T-cell (primary cell): Measurements from ENCODE around the gene TTC12. TPM values are rescaled to one million over a fixed set of nuclear protein-coding genes. Genes with fewer than 3 reads are reported as not detected.

Source experiments
- ATAC-seq, 4 experiments: fragments of 200-7000 bp in 3 of 4; fragments of 150-1000 bp in 1 of 4; cut with Tn5 transposase; replicated peaks in 1 of 4; 1 replicate in 3 of 4; 2 replicates in 1 of 4; pipeline ENCODE4 v1.10.0; 2021; ENCODE audit warnings: moderate library complexity in 3 of 4, mild to moderate bottlenecking in 2 of 4, moderate number of reproducible peaks in 1 of 4
- CTCF ChIA-PET, 2 donors: fragments of 300-600 bp; sonication (Branson Sonifier 250); formaldehyde crosslinking; loops; one replicate each; lab custom pipeline; 2022; ENCODE audit warnings: antibody characterized with exemption in 2 of 2; lab: Charles Lee
- POLR2A ChIA-PET, 2 donors: fragments of 300-600 bp; sonication (Branson Sonifier 250); formaldehyde crosslinking; loops; one replicate each; lab custom pipeline; 2022; ENCODE audit warnings: antibody characterized with exemption in 2 of 2; lab: Charles Lee
- DNase-seq, 35 experiments: peaks; one replicate each; pipeline versions ENCODE4 v3.0.0 to v3.0.0-alpha.2; 2013 to 2023
- H3K27ac ChIP-seq: one replicate; pipeline ENCODE4 v1.5.1; 2013; ENCODE audit warnings: low read length
- H3K27me3 ChIP-seq, 2 experiments: replicated peaks in 1 of 2; 1 replicate in 1 of 2; 2 replicates in 1 of 2; pipeline versions ENCODE4 v1.6.1 to v1.7.0; 2013; ENCODE audit warnings: low read length in 1 of 2, mixed read lengths in 1 of 2; ENCODE audit not compliant: control insufficient read depth in 2 of 2, insufficient read depth in 2 of 2; ENCODE audit errors: extremely low read depth in 1 of 2
- H3K36me3 ChIP-seq, 2 donors: 1 replicate in 1 of 2; 2 replicates in 1 of 2; pipeline versions ENCODE4 v1.6.1 to v1.7.0; 2013; ENCODE audit warnings: low read length in 1 of 2; ENCODE audit not compliant: control insufficient read depth in 2 of 2, insufficient read depth in 1 of 2; ENCODE audit errors: extremely low read depth in 1 of 2
- H3K4me1 ChIP-seq, 2 experiments: 1 replicate in 1 of 2; 2 replicates in 1 of 2; pipeline versions ENCODE4 v1.6.1 to v1.7.0; 2013; ENCODE audit warnings: low read length in 2 of 2, mixed read lengths in 1 of 2; ENCODE audit not compliant: insufficient read depth in 2 of 2, control insufficient read depth in 1 of 2; ENCODE audit errors: extremely low read depth in 1 of 2
- H3K4me3 ChIP-seq, 2 donors: 1 replicate in 1 of 2; 2 replicates in 1 of 2; pipeline versions ENCODE4 v1.5.1 to v1.7.0; 2013; ENCODE audit warnings: mild to moderate bottlenecking in 2 of 2, low read length in 1 of 2, moderate library complexity in 1 of 2; ENCODE audit not compliant: control insufficient read depth in 1 of 2; ENCODE audit errors: extremely low read depth in 1 of 2
- H3K9me3 ChIP-seq: 2 replicates; pipeline ENCODE4 v1.7.0; 2013
- H3K27ac Mint-ChIP-seq, 2 donors: one replicate each; pipeline ENCODE4 v1.8.0; 2020 to 2021; ENCODE audit warnings: mild to moderate bottlenecking in 2 of 2, mixed read lengths in 2 of 2
- H3K27me3 Mint-ChIP-seq, 2 donors: one replicate each; pipeline ENCODE4 v1.8.0; 2021 to 2022; ENCODE audit warnings: mixed read lengths in 2 of 2
- H3K36me3 Mint-ChIP-seq: one replicate; pipeline ENCODE4 v1.8.0; 2021; ENCODE audit warnings: mixed read lengths
- H3K4me1 Mint-ChIP-seq, 3 donors: one replicate each; pipeline ENCODE4 v1.8.0; 2020 to 2022; ENCODE audit warnings: mixed read lengths in 3 of 3, mild to moderate bottlenecking in 1 of 3
- H3K4me3 Mint-ChIP-seq, 3 donors: one replicate each; pipeline ENCODE4 v1.8.0; 2020 to 2022; ENCODE audit warnings: mild to moderate bottlenecking in 3 of 3, mixed read lengths in 3 of 3, moderate library complexity in 3 of 3
- H3K9me3 Mint-ChIP-seq, 3 donors: one replicate each; pipeline ENCODE4 v1.8.0; 2020 to 2022; ENCODE audit warnings: mixed read lengths in 3 of 3
- WGBS: methylation state at CpG from one replicate; pipeline ENCODE4 v1.1.5; 2013; ENCODE audit warnings: missing lambda C conversion rate; ENCODE audit not compliant: insufficient coverage; 5-methylcytosine and 5-hydroxymethylcytosine counted together
- total RNA-seq, 35 experiments: library from RNA in 6 of 35; stranded (reverse) in 6 of 35; fragments of 120-200 nt in 1 of 35; gene quantifications; one replicate each; pipeline versions ENCODE4 v1.2.1 to v1.2.4 and lab custom pipeline; 2013 to 2026

Gene TTC12
- total RNA-seq, 5 donors from 2014 or later (not counting 1 experiment from before 2014, with no cell fraction given) = 29.0 to 63.8 (median 45.2) TPM

GRCh38 chr11:113389272-113389671, 74.9 kb downstream of the TTC12 start:
- no CpG with 5 or more reads among the region's 3 CpGs for WGBS
- Mint-ChIP-seq H3K9me3 (peaks cover 0 to 4% (median 0%) of the 10 kb centered on the region in 3 donors), H3K27ac (no peak overlapping the region), H3K27me3 (peaks cover 3 to 5% of the 10 kb centered on the region in 2 donors), H3K4me3 (no peak overlapping the region), H3K36me3 (peaks cover 20% of the 10 kb centered on the region), H3K4me1 (no peaks in the 10 kb centered on the region)
- Histone ChIP-seq H3K4me3 (no peak overlapping the region), H3K36me3 (no peaks in the 10 kb centered on the region), H3K27me3 (peaks cover 4 to 32% of the 10 kb centered on the region in 2 experiments), H3K27ac (no peak overlapping the region), H3K9me3 (no peaks in the 10 kb centered on the region), H3K4me1 (peaks cover 0 to 9% of the 10 kb centered on the region in 2 experiments)
- DNase-seq (no peak), ATAC-seq (no peak)
- POLR2A ChIA-PET = no interaction called here
- CTCF ChIA-PET = interaction anchor here (0.6 kb wide), 2 partner anchors 28 to 155 kb away, joined by 3 read pairs; no protein-coding TSS in a partner anchor

GRCh38 chr11:113392236-113392921, 78.0 kb downstream of the TTC12 start:
- Histone ChIP-seq H3K27me3 (peaks cover 0 to 27% of the 10 kb centered on the region in 2 experiments), H3K36me3 (no peaks in the 10 kb centered on the region), H3K4me3 (no peak overlapping the region), H3K27ac (no peak overlapping the region), H3K4me1 (peaks cover 0 to 9% of the 10 kb centered on the region in 2 experiments), H3K9me3 (no peaks in the 10 kb centered on the region)
- CTCF ChIA-PET = no interaction called here
- Mint-ChIP-seq H3K27ac (no peak overlapping the region), H3K36me3 (peaks cover 3% of the 10 kb centered on the region), H3K9me3 (no peaks in the 10 kb centered on the region), H3K27me3 (peaks cover under 1 to 3% of the 10 kb centered on the region in 2 donors), H3K4me1 (no peaks in the 10 kb centered on the region), H3K4me3 (no peak overlapping the region)
- ATAC-seq (no peak), DNase-seq (no peak)
- 94% methylated on average over 2 of the region's 3 CpGs for WGBS
- POLR2A ChIA-PET = interaction anchor here in 1 of 2 donors (0.7 kb wide), 1 partner anchor 1745 kb away, joined by 3 read pairs; no protein-coding TSS in a partner anchor

- no peaks in the 10 kb centered on the region for H3K9me3 Mint-ChIP-seq
- H3K27me3 Mint-ChIP-seq = peaks cover 0 to 3% of the 10 kb centered on the region in 2 donors
- no peak overlapping the region for H3K27ac Mint-ChIP-seq
- WGBS = 90% methylated on average over 6 of the region's 8 CpGs
- H3K36me3 ChIP-seq = no peaks in the 10 kb centered on the region
- no peaks in the 10 kb centered on the region for H3K4me1 ChIP-seq
- no peak overlapping the region for H3K4me3 ChIP-seq
- no peaks in the 10 kb centered on the region for H3K4me1 Mint-ChIP-seq
- DNase-seq = no peak
- no peaks in the 10 kb centered on the region for H3K9me3 ChIP-seq
- POLR2A ChIA-PET = no interaction called here
- H3K27me3 ChIP-seq = peaks cover 0 to 15% of the 10 kb centered on the region in 2 experiments
- ATAC-seq = no peak
- H3K4me3 Mint-ChIP-seq = no peak overlapping the region
- CTCF ChIA-PET = no interaction called here
- H3K27ac ChIP-seq = no peak overlapping the region
- H3K36me3 Mint-ChIP-seq = peaks cover 3% of the 10 kb centered on the region
These were observed 79.2 kb downstream of the TTC12 start for GRCh38 chr11:113393501-113393985.

- Mint-ChIP-seq H3K27ac (no peak overlapping the region), H3K9me3 (no peaks in the 10 kb centered on the region), H3K36me3 (peaks cover 3% of the 10 kb centered on the region), H3K27me3 (peaks cover 0 to 3% of the 10 kb centered on the region in 2 donors), H3K4me3 (no peak overlapping the region), H3K4me1 (no peaks in the 10 kb centered on the region)
- H3K4me1 ChIP-seq = no peaks in the 10 kb centered on the region
- no peak for ATAC-seq
- CTCF ChIA-PET = no interaction called here
- H3K36me3 ChIP-seq = no peaks in the 10 kb centered on the region
- DNase-seq = no peak
- 85% methylated on average over 7 of the region's 11 CpGs for WGBS
- H3K9me3 ChIP-seq = no peaks in the 10 kb centered on the region
- peaks cover 0 to 11% of the 10 kb centered on the region in 2 experiments for H3K27me3 ChIP-seq
- H3K4me3 ChIP-seq = no peak overlapping the region
- no peak overlapping the region for H3K27ac ChIP-seq
- POLR2A ChIA-PET = no interaction called here
These were observed 80.5 kb downstream of the TTC12 start for GRCh38 chr11:113394919-113395318.

- 85% methylated on average over 7 of the region's 9 CpGs for WGBS
- H3K4me1 ChIP-seq = no peaks in the 10 kb centered on the region
- Mint-ChIP-seq H3K4me1 (no peaks in the 10 kb centered on the region), H3K9me3 (no peaks in the 10 kb centered on the region), H3K27me3 (peaks cover 0 to 3% of the 10 kb centered on the region in 2 donors), H3K36me3 (peaks cover 3% of the 10 kb centered on the region), H3K4me3 (no peak overlapping the region), H3K27ac (no peak overlapping the region)
- CTCF ChIA-PET = interaction anchor here in 1 of 2 donors (0.6 kb wide), 1 partner anchor 623 kb away, joined by 4 read pairs; no protein-coding TSS in a partner anchor
- POLR2A ChIA-PET = no interaction called here
- peaks cover 0 to 11% of the 10 kb centered on the region in 2 experiments for H3K27me3 ChIP-seq
- H3K4me3 ChIP-seq = no peak overlapping the region
- H3K36me3 ChIP-seq = no peaks in the 10 kb centered on the region
- DNase-seq = no peak
- H3K9me3 ChIP-seq = no peaks in the 10 kb centered on the region
- H3K27ac ChIP-seq = no peak overlapping the region
- ATAC-seq = no peak
These were observed 81.5 kb downstream of the TTC12 start for GRCh38 chr11:113395782-113396336.

GRCh38 chr11:113396690-113397089, 82.3 kb downstream of the TTC12 start:
- Histone ChIP-seq H3K4me3 (no peak overlapping the region), H3K27me3 (peaks cover 0 to 9% of the 10 kb centered on the region in 2 experiments), H3K36me3 (no peaks in the 10 kb centered on the region), H3K4me1 (no peaks in the 10 kb centered on the region), H3K27ac (no peak overlapping the region), H3K9me3 (no peaks in the 10 kb centered on the region)
- H3K36me3 Mint-ChIP-seq = peaks cover 3% of the 10 kb centered on the region
- CTCF ChIA-PET = interaction anchor here in 1 of 2 donors (0.6 kb wide), 1 partner anchor 622 kb away, joined by 4 read pairs; no protein-coding TSS in a partner anchor
- POLR2A ChIA-PET = no interaction called here
- no peak overlapping the region for H3K4me3 Mint-ChIP-seq
- H3K27ac Mint-ChIP-seq = no peak overlapping the region
- no peaks in the 10 kb centered on the region for H3K9me3 Mint-ChIP-seq
- WGBS = 50% methylated on average over 1 of the region's 1 CpG
- DNase-seq (no peak), ATAC-seq (no peak)
- peaks cover 0 to 3% of the 10 kb centered on the region in 2 donors for H3K27me3 Mint-ChIP-seq
- H3K4me1 Mint-ChIP-seq = no peaks in the 10 kb centered on the region
